HepG2 (cell line): Measurements from ENCODE around the gene ARHGAP45.

ENCODE experiments used
- CTCF ChIP-seq: sonication (generic); formaldehyde crosslinking; IDR thresholded peaks from 2 replicates; pipeline ENCODE4 v1.5.0; 2020; ENCODE audit warnings: mild to moderate bottlenecking, missing genetic modification reagents, moderate library complexity
- EP300 ChIP-seq, 3 experiments: sonication (generic) in 1 of 3; formaldehyde crosslinking in 1 of 3; IDR thresholded peaks; 2 replicates each; pipeline versions ENCODE4 v1.5.1 to v1.6.1; 2011 to 2020; ENCODE audit warnings: low read depth in 2 of 3, low read length in 2 of 3, borderline replicate concordance in 1 of 3, improper control_type of control experiment in 1 of 3, mild to moderate bottlenecking in 1 of 3, missing genetic modification reagents in 1 of 3, moderate library complexity in 1 of 3
- MAF1 ChIP-seq: sonication (generic); formaldehyde crosslinking; IDR thresholded peaks from 2 replicates; pipeline ENCODE4 v1.5.0; 2020; ENCODE audit warnings: missing genetic modification reagents, borderline replicate concordance
- MXD3 ChIP-seq: IDR thresholded peaks from 2 replicates; pipeline ENCODE4 v1.6.1; 2016; ENCODE audit warnings: mild to moderate bottlenecking, missing biosample characterization, missing genetic modification reagents
- RAD51 ChIP-seq: fragments of 450-650 bp; IDR thresholded peaks from 2 replicates; pipeline ENCODE4 v1.6.1; 2016; ENCODE audit warnings: borderline replicate concordance
- RFX5 ChIP-seq: IDR thresholded peaks from 2 replicates; pipeline ENCODE4 v1.6.1; 2011; ENCODE audit warnings: low read depth, low read length, improper control_type of control experiment
- ZNF460 ChIP-seq: sonication (generic); formaldehyde crosslinking; IDR thresholded peaks from 2 replicates; pipeline ENCODE4 v1.5.1; 2020; ENCODE audit warnings: missing genetic modification reagents, mild to moderate bottlenecking, borderline replicate concordance

- TF ChIP-seq MAF1 (no peak), RFX5 (no peak), RAD51 (no peak), CTCF (CRISPR knock-in tag) (no peak), MXD3 (CRISPR knock-in tag) (no peak), EP300 (IDR thresholded peaks at IDR 0.05; ENCODE audit: low read depth in 2 of 2, low read length in 2 of 2) (no peak), EP300 (CRISPR knock-in tag; IDR thresholded peaks at IDR 0.05; ENCODE audit: borderline replicate concordance) (no peak), ZNF460 (CRISPR knock-in tag) (no peak)
Measured at GRCh38 chr19:1090731-1091543, 24.0 kb downstream of the ARHGAP45 start.
